K562 (cell line): ENCODE data around the gene CCDC187. TPM values are rescaled to one million over a fixed set of nuclear protein-coding genes. Genes with fewer than 3 reads are reported as not detected.

Source experiments
- ATAC-seq: fragments of 200-7000 bp; cut with Tn5 transposase; 3 replicates; pipeline ENCODE4 v1.9.1; 2020; ENCODE audit warnings: moderate library complexity
- BruUV-seq: library from RNA; stranded (reverse); fragments of 400-500 nt; replicated peaks from 2 replicates; lab custom pipeline; 2021; lab: Mats Ljungman, UMichigan
- CTCF ChIA-PET: fragments of 300-600 bp; formaldehyde crosslinking; extraction: SDS; loops from one replicate; lab custom pipeline; 2021; ENCODE audit warnings: low intra/inter-chr PET ratio; lab: Yijun Ruan, JAX
- POLR2A ChIA-PET: fragments of 300-600, 350-650 bp; sonication (Branson Sonifier 250); formaldehyde crosslinking; extraction: SDS; loops from one replicate; lab custom pipeline; 2021; ENCODE audit warnings: antibody characterized with exemption, inconsistent platforms; lab: Yijun Ruan, JAX
- DNase-seq, 4 experiments: peaks; one replicate each; pipeline versions ENCODE4 v3.0.0 to v3.0.0-alpha.2; 2011 to 2018; ENCODE audit warnings: low spot score in 3 of 4, mixed read lengths in 3 of 4; ENCODE audit errors: extremely low read depth in 1 of 4
- FAIRE-seq: peaks from 2 replicates; lab custom pipeline; 2011; peaks lifted over from hg19 to GRCh38; lab: Jason Lieb, UNC
- H2AFZ ChIP-seq: 2 replicates; pipeline ENCODE4 v1.6.0; 2011; ENCODE audit warnings: low read depth, low read length, control low read depth, inconsistent platforms
- H3K27ac ChIP-seq: fragments of 200-600 bp; 3 replicates; pipeline ENCODE4 v1.8.0; 2011; ENCODE audit warnings: low read depth, mild to moderate bottlenecking, control low read depth, inconsistent platforms, low read length, moderate library complexity, mixed read lengths; ENCODE audit errors: extremely low read depth
- H3K27me3 ChIP-seq, 2 experiments: fragments of 300-600 bp in 1 of 2; 2 replicates in 1 of 2; 3 replicates in 1 of 2; pipeline versions ENCODE4 v1.6.0 to v1.8.0; 2011; ENCODE audit warnings: inconsistent platforms in 2 of 2, low read length in 2 of 2, mild to moderate bottlenecking in 1 of 2, mixed read lengths in 1 of 2, moderate library complexity in 1 of 2; ENCODE audit not compliant: control insufficient read depth in 2 of 2, insufficient read depth in 2 of 2
- H3K36me3 ChIP-seq: fragments of 300-600 bp; 3 replicates; pipeline ENCODE4 v1.8.0; 2011; ENCODE audit warnings: mild to moderate bottlenecking, low read length, inconsistent platforms; ENCODE audit not compliant: control insufficient read depth, insufficient read depth
- H3K4me1 ChIP-seq, 2 experiments: fragments of 200-600 bp in 1 of 2; replicated peaks in 1 of 2; 2 replicates in 1 of 2; 3 replicates in 1 of 2; pipeline versions ENCODE4 v1.5.1 to v1.8.0; 2011; ENCODE audit warnings: inconsistent platforms in 2 of 2, low read length in 2 of 2, mild to moderate bottlenecking in 1 of 2, mixed read lengths in 1 of 2, moderate library complexity in 1 of 2; ENCODE audit not compliant: control insufficient read depth in 2 of 2, insufficient read depth in 2 of 2
- H3K4me2 ChIP-seq: 2 replicates; pipeline ENCODE4 v1.6.1; 2011; ENCODE audit warnings: low read length, control low read depth, inconsistent platforms, mixed read lengths; ENCODE audit not compliant: insufficient read depth
- H3K4me3 ChIP-seq: fragments of 200-600 bp; sonication (generic), shearing (Covaris generic); 2 replicates; pipeline ENCODE4 v1.5.1; 2016; ENCODE audit warnings: control low read depth, inconsistent platforms
- H3K79me2 ChIP-seq: fragments of 200-600 bp; 3 replicates; pipeline ENCODE4 v1.8.0; 2011; ENCODE audit warnings: low read length, inconsistent platforms; ENCODE audit not compliant: control insufficient read depth, insufficient read depth
- H3K9ac ChIP-seq, 2 experiments: 2 replicates each; pipeline versions ENCODE4 v1.6.0 to v1.6.1; 2011; ENCODE audit warnings: low read depth in 2 of 2, low read length in 2 of 2, control low read depth in 1 of 2, inconsistent platforms in 1 of 2, mild to moderate bottlenecking in 1 of 2, mixed read lengths in 1 of 2; ENCODE audit not compliant: insufficient read depth in 1 of 2
- H3K9me1 ChIP-seq: one replicate; pipeline ENCODE4 v1.6.0; 2011; ENCODE audit warnings: inconsistent platforms, mild to moderate bottlenecking, low read length, moderate library complexity; ENCODE audit not compliant: control insufficient read depth, insufficient read depth
- H3K9me3 ChIP-seq: replicated peaks from 2 replicates; pipeline ENCODE4 v1.5.1; 2011; ENCODE audit warnings: low read depth, low read length, inconsistent platforms; ENCODE audit not compliant: control insufficient read depth, insufficient read depth
- H4K20me1 ChIP-seq: replicated peaks from 2 replicates; pipeline ENCODE4 v1.6.1; 2011; ENCODE audit warnings: low read length, inconsistent platforms, mixed read lengths; ENCODE audit not compliant: control insufficient read depth, insufficient read depth
- E2F1 ChIP-seq: sonication (generic); formaldehyde crosslinking; IDR thresholded peaks from 2 replicates; pipeline ENCODE4 v1.8.1; 2023; ENCODE audit warnings: mild to moderate bottlenecking, missing genetic modification reagents, moderate library complexity
- HDAC3 ChIP-seq: fragments of 450-650 bp; IDR thresholded peaks from 2 replicates; pipeline ENCODE4 v1.6.1; 2018; ENCODE audit warnings: borderline replicate concordance, mild to moderate bottlenecking, moderate library complexity; ENCODE audit not compliant: partially characterized antibody
- MAFG ChIP-seq: fragments of 450-650 bp; conservative IDR thresholded peaks from 2 replicates; pipeline ENCODE4 v1.6.1; 2016; ENCODE audit warnings: missing genetic modification characterization, missing compliant biosample characterization
- MLX ChIP-seq, 2 experiments: fragments of 450-650 bp in 1 of 2; sonication (generic) in 1 of 2; formaldehyde crosslinking; conservative IDR thresholded peaks; 2 replicates each; pipeline versions ENCODE4 v1.4.0 to v1.8.1; 2020 to 2022; ENCODE audit warnings: mild to moderate bottlenecking in 1 of 2, missing genetic modification reagents in 1 of 2
- POLR2G ChIP-seq: fragments of 200-400 bp; formaldehyde crosslinking; IDR thresholded peaks from 2 replicates; pipeline ENCODE4 v1.6.1; 2017; ENCODE audit warnings: low read depth, mild to moderate bottlenecking, antibody characterized with exemption, low read length, moderate library complexity
- WGBS: fragments of 100-300 bp; shearing (Covaris generic); methylation state at CpG from one replicate; pipeline ENCODE4 v1.1.6; 2016; ENCODE audit warnings: low coverage, mixed read lengths; ENCODE audit not compliant: insufficient coverage; ENCODE audit errors: missing lambda C conversion rate; 5-methylcytosine and 5-hydroxymethylcytosine counted together
- in situ Hi-C: fragments of 300-500 bp; cut with MboI; formaldehyde crosslinking; loops from 4 replicates; pipeline ENCODE4 v1.15.0; 2018; ENCODE audit warnings: inconsistent platforms, mixed read lengths
- intact Hi-C: fragments of 100-400 bp; cut with micrococcal nuclease; formaldehyde crosslinking; loops from 2 replicates; pipeline ENCODE4 v1.14.2; 2022
- polyA plus RNA-seq, 8 experiments: library from polyadenylated mRNA; depleted of rRNA in 4 of 8; stranded (reverse) in 5 of 8; unstranded in 3 of 8; fragments of >200 nt; fragmentation: Nextera tagmentation in 2 of 8; fragmentation: Illumina TruSeq in 1 of 8; extraction: Ambion mirVana in 2 of 8; extraction: Trizol in 1 of 8; gene quantifications; 2 replicates each; pipeline versions ENCODE4 v1.2.1 to v1.2.3, GENCODE V29; 2011 to 2014; ENCODE audit warnings: inconsistent platforms in 1 of 8, missing spikeins in 1 of 8
- total RNA-seq, 7 experiments: library from RNA; depleted of rRNA in 6 of 7; stranded (reverse); fragments of >200 nt in 6 of 7; fragmentation: Illumina TruSeq in 2 of 7; extraction: Trizol in 2 of 7; gene quantifications; 2 replicates each; pipeline versions ENCODE4 v1.2.1 to v1.2.3, GENCODE V29; 2011 to 2021; ENCODE audit warnings: low replicate concordance in 1 of 7

CCDC187 gene
- total and polyA plus RNA-seq, 9 of the 15 experiments (the other 6 are each of a cell fraction or from before 2014, with no cell fraction given), result not detected

GRCh38 chr9:136225366-136225747, 78.5 kb downstream of the CCDC187 start (continued):
- TF ChIP-seq MLX (CRISPR knock-in tag; conservative IDR thresholded peaks at IDR 0.05), result no peak
- TF ChIP-seq HDAC3, result no peak

- Histone ChIP-seq H3K9me1 (peaks cover 3% of the 10 kb centered on the region), H3K27ac (no peak overlapping the region; the same call in 2 of the 3 replicates), H3K27me3 (no peaks in the 10 kb centered on the region), H3K4me1 (peaks cover 14 to 53% of the 10 kb centered on the region in 2 experiments; a peak in 4 of 5 replicates), H3K9ac (peak overlapping the region in 1 of 2 experiments; percentile 24; a peak in 1 of 4 replicates), H3K79me2 (peaks cover 27% of the 10 kb centered on the region; the same call in 2 of the 3 replicates), H2AFZ (no peak overlapping the region), H3K9me3 (no peaks in the 10 kb centered on the region), H3K36me3 (peaks cover 69% of the 10 kb centered on the region), H3K4me2 (no peak overlapping the region), H4K20me1 (peaks cover 24% of the 10 kb centered on the region), H3K4me3 (no peak overlapping the region)
- TF ChIP-seq MAFG (tag) (no peak), POLR2G (0 out of 2 replicates have a peak, but pooled peaks have one; percentile 22), E2F1 (no peak)
- ChIA-PET CTCF (no interaction called here), POLR2A (interaction anchor here (0.6 to 1.3 kb wide), 2 partner anchors 17 to 35 kb away, joined by 4 read pairs; no protein-coding TSS in a partner anchor)
- intact Hi-C loops (no loop called here), in situ Hi-C loops (no loop called here)
- FAIRE-seq (no peak), DNase-seq (no peak), ATAC-seq (no peak)
- no TSS peak for BruUV-seq
- 94% methylated on average over 25 of the region's 30 CpGs for WGBS
Observed at GRCh38 chr9:136223871-136224640, 79.8 kb downstream of the CCDC187 start.
